ENCODE results near the gene SURF1.

GRCh38 chr9:133347985-133348717 is 8.1 kb downstream of the SURF1 start, which contains the start of the genes MED22 and RPL7A:
- no peak for TF ChIP-seq SP1 (IDR thresholded peaks at IDR 0.05; ENCODE audit: low read depth)
- TF ChIP-seq POLR2A (IDR thresholded peaks at IDR 0.05; ENCODE audit: borderline replicate concordance, extremely low read depth, insufficient read depth, insufficient read length): peak; percentile 98
- TF ChIP-seq EGR1 (IDR thresholded peaks at IDR 0.05; ENCODE audit: low read depth): no peak
- no peak for TF ChIP-seq CTCF (IDR thresholded peaks at IDR 0.05 in 2 of 3, conservative IDR thresholded peaks at IDR 0.05 in 1 of 3; ENCODE audit: borderline replicate concordance in 1 of 3, insufficient read depth in 1 of 3, low read depth in 2 of 3, low read length in 2 of 3)
- TF ChIP-seq MAX (IDR thresholded peaks at IDR 0.05): no peak
- TF ChIP-seq EZH2 (IDR thresholded peaks at IDR 0.05): no peak
- TF ChIP-seq ZNF274 (IDR thresholded peaks at IDR 0.05; ENCODE audit: low read depth, low read length): no peak
- peak; percentile 99 for TF ChIP-seq POLR2AphosphoS5 (IDR thresholded peaks at IDR 0.05; ENCODE audit: low read depth, low read length)
- no peak for TF ChIP-seq TCF7L2 (IDR thresholded peaks at IDR 0.05; ENCODE audit: borderline replicate concordance, extremely low read depth, insufficient read depth, insufficient read length)
- TF ChIP-seq REST (IDR thresholded peaks at IDR 0.05; ENCODE audit: low read depth): no peak
- TF ChIP-seq SIN3A (IDR thresholded peaks at IDR 0.05; ENCODE audit: low read depth): no peak
- no peak for TF ChIP-seq EZH2phosphoT487 (IDR thresholded peaks at IDR 0.05; ENCODE audit: borderline replicate concordance)
- no peak for TF ChIP-seq ELF1 (IDR thresholded peaks at IDR 0.05; ENCODE audit: borderline replicate concordance, low read depth)

All from HCT116 (cell line).